Ishikawa (cell line): ENCODE data around the gene CHCHD3.

ENCODE experiments used
- CREB1 ChIP-seq: IDR thresholded peaks from 2 replicates; pipeline ENCODE4 v1.6.1; 2012; ENCODE audit warnings: low read depth
- EGR1 ChIP-seq: IDR thresholded peaks from 2 replicates; pipeline ENCODE4 v1.6.1; 2012
- EP300 ChIP-seq: IDR thresholded peaks from 2 replicates; pipeline ENCODE4 v1.6.1; 2012; ENCODE audit warnings: borderline replicate concordance
- FOXM1 ChIP-seq: IDR thresholded peaks from 2 replicates; pipeline ENCODE4 v1.6.1; 2012; ENCODE audit warnings: low read depth, borderline replicate concordance
- NFIC ChIP-seq: IDR thresholded peaks from 2 replicates; pipeline ENCODE4 v1.6.1; 2012
- RAD21 ChIP-seq: IDR thresholded peaks from 2 replicates; pipeline ENCODE4 v1.6.1; 2012; ENCODE audit warnings: low read depth
- TAF1 ChIP-seq: IDR thresholded peaks from 2 replicates; pipeline ENCODE4 v1.6.1; 2012; ENCODE audit warnings: low read depth, mild to moderate bottlenecking
- TEAD4 ChIP-seq: IDR thresholded peaks from 2 replicates; pipeline ENCODE4 v1.6.1; 2012
- YY1 ChIP-seq: IDR thresholded peaks from 2 replicates; pipeline ENCODE4 v1.6.1; 2012; ENCODE audit warnings: low read depth
- ZBTB7A ChIP-seq: IDR thresholded peaks from 2 replicates; pipeline ENCODE4 v1.6.1; 2012; ENCODE audit warnings: low read depth

GRCh38 chr7:132897093-132897687 is 184.7 kb downstream of the CHCHD3 start:
- TF ChIP-seq CREB1 (no peak), TAF1 (no peak), EP300 (no peak), NFIC (no peak), FOXM1 (no peak), RAD21 (no peak), YY1 (no peak), EGR1 (no peak), TEAD4 (no peak), ZBTB7A (no peak)
